Neural crest cell (in vitro differentiated cells): ENCODE results near the gene WDR47. TPM values are rescaled to one million over a fixed set of nuclear protein-coding genes. Genes with fewer than 3 reads are reported as not detected.

Experiments
- DNase-seq: peaks from one replicate; pipeline ENCODE4 v3.0.0; 2021; ENCODE audit warnings: low read depth, mixed read lengths, low spot score
- H3K27ac Mint-ChIP-seq: one replicate; pipeline ENCODE4 v1.8.0; 2021; ENCODE audit warnings: mild to moderate bottlenecking, mixed read lengths; ENCODE audit not compliant: unreplicated experiment
- H3K27me3 Mint-ChIP-seq: 2 replicates; pipeline ENCODE4 v1.8.0; 2021; ENCODE audit warnings: low read depth, mild to moderate bottlenecking, mixed read lengths
- H3K36me3 Mint-ChIP-seq: 2 replicates; pipeline ENCODE4 v1.8.0; 2021; ENCODE audit warnings: low read depth, mild to moderate bottlenecking, mixed read lengths
- H3K4me1 Mint-ChIP-seq: 2 replicates; pipeline ENCODE4 v1.8.0; 2021; ENCODE audit warnings: mixed read lengths
- H3K4me3 Mint-ChIP-seq: one replicate; pipeline ENCODE4 v1.8.0; 2021; ENCODE audit warnings: mild to moderate bottlenecking, mixed read lengths
- H3K9me3 Mint-ChIP-seq: 2 replicates; pipeline ENCODE4 v1.8.0; 2021; ENCODE audit warnings: mixed read lengths
- CTCF ChIP-seq: fragments of 200-600 bp; sonication (generic); conservative IDR thresholded peaks from 2 replicates; pipeline ENCODE4 v1.5.0; 2021; ENCODE audit warnings: antibody characterized with exemption, mild to moderate bottlenecking
- total RNA-seq: library from RNA; stranded (reverse); gene quantifications from 2 replicates; pipeline ENCODE4 v1.2.1, GENCODE V29; 2021

WDR47 gene
- total RNA-seq, 1 donor from 2014 or later = 18.0 TPM

- no peak for DNase-seq
- Mint-ChIP-seq H3K4me3 (peak overlapping the region; percentile 82), H3K4me1 (peaks cover 56% of the 10 kb centered on the region), H3K9me3 (peaks cover 3% of the 10 kb centered on the region), H3K27me3 (no peaks in the 10 kb centered on the region), H3K27ac (peak overlapping the region; percentile 91), H3K36me3 (peaks cover 4% of the 10 kb centered on the region)
- no peak for TF ChIP-seq CTCF
These were observed 42.9 kb upstream of the WDR47 start for GRCh38 chr1:109084563-109085517.

- no peak for TF ChIP-seq CTCF
- H3K27me3 Mint-ChIP-seq = no peaks in the 10 kb centered on the region
- peak overlapping the region; percentile 82 for H3K4me3 Mint-ChIP-seq
- no peaks in the 10 kb centered on the region for H3K9me3 Mint-ChIP-seq
- peak; percentile 22 for DNase-seq
- peaks cover 49% of the 10 kb centered on the region for H3K4me1 Mint-ChIP-seq
- peak overlapping the region; percentile 96 for H3K27ac Mint-ChIP-seq
- H3K36me3 Mint-ChIP-seq = peaks cover 2% of the 10 kb centered on the region
These were observed 42.0 kb upstream of the WDR47 start for GRCh38 chr1:109083923-109084322.

- peaks cover 47% of the 10 kb centered on the region for H3K4me1 Mint-ChIP-seq
- H3K27ac Mint-ChIP-seq = peak overlapping the region; percentile 96
- H3K27me3 Mint-ChIP-seq = no peaks in the 10 kb centered on the region
- H3K36me3 Mint-ChIP-seq = peaks cover 2% of the 10 kb centered on the region
- peak overlapping the region; percentile 82 for H3K4me3 Mint-ChIP-seq
- no peaks in the 10 kb centered on the region for H3K9me3 Mint-ChIP-seq
- DNase-seq = no peak
- no peak for TF ChIP-seq CTCF
These were observed 41.6 kb upstream of the WDR47 start for GRCh38 chr1:109083501-109083900.

GRCh38 chr1:109080441-109081082 is 38.7 kb upstream of the WDR47 start:
- Mint-ChIP-seq H3K9me3 (peaks cover 3% of the 10 kb centered on the region), H3K27me3 (no peaks in the 10 kb centered on the region), H3K4me3 (no peak overlapping the region), H3K4me1 (peaks cover 54% of the 10 kb centered on the region), H3K27ac (no peak overlapping the region), H3K36me3 (peaks cover 8% of the 10 kb centered on the region)
- no peak for TF ChIP-seq CTCF
- DNase-seq = no peak

- Mint-ChIP-seq H3K36me3 (peaks cover 8% of the 10 kb centered on the region), H3K4me1 (peaks cover 53% of the 10 kb centered on the region), H3K4me3 (no peak overlapping the region), H3K27me3 (no peaks in the 10 kb centered on the region), H3K9me3 (peaks cover 3% of the 10 kb centered on the region), H3K27ac (no peak overlapping the region)
- no peak for TF ChIP-seq CTCF
- no peak for DNase-seq
These were observed 37.3 kb upstream of the WDR47 start for GRCh38 chr1:109079240-109079622.
